Hepatocyte (in vitro differentiated cells): ENCODE data around the gene EFCAB9. TPM values are rescaled to one million over a fixed set of nuclear protein-coding genes. Genes with fewer than 3 reads are reported as not detected.

Source experiments
- DNase-seq: peaks from one replicate; pipeline ENCODE4 v3.0.0-alpha.2; 2016; ENCODE audit warnings: low spot score
- H2AFZ ChIP-seq: fragments of 200-600 bp; sonication (generic); 2 replicates; pipeline ENCODE4 v1.6.0; 2016; ENCODE audit warnings: antibody characterized with exemption, mild to moderate bottlenecking
- H3K27ac ChIP-seq: fragments of 200-600 bp; sonication (generic); 2 replicates; pipeline ENCODE4 v1.5.1; 2016; ENCODE audit warnings: mild to moderate bottlenecking
- H3K27me3 ChIP-seq: fragments of 200-600 bp; sonication (generic); 2 replicates; pipeline ENCODE4 v1.6.1; 2016
- H3K36me3 ChIP-seq: fragments of 200-600 bp; sonication (generic); replicated peaks from 2 replicates; pipeline ENCODE4 v1.5.1; 2016; ENCODE audit warnings: low read depth; ENCODE audit not compliant: insufficient read depth
- H3K4me1 ChIP-seq: fragments of 200-600 bp; sonication (generic); 2 replicates; pipeline ENCODE4 v1.5.1; 2016; ENCODE audit warnings: mild to moderate bottlenecking, moderate library complexity; ENCODE audit not compliant: insufficient read depth
- H3K4me2 ChIP-seq: fragments of 200-600 bp; sonication (generic); 2 replicates; pipeline ENCODE4 v1.6.0; 2016
- H3K4me3 ChIP-seq: fragments of 200-600 bp; sonication (generic); 2 replicates; pipeline ENCODE4 v1.5.1; 2016; ENCODE audit warnings: mild to moderate bottlenecking
- H3K79me2 ChIP-seq: fragments of 200-600 bp; sonication (generic); 2 replicates; pipeline ENCODE4 v1.6.0; 2017; ENCODE audit warnings: mild to moderate bottlenecking
- H3K9me2 ChIP-seq: fragments of 200-600 bp; sonication (generic); replicated peaks from 2 replicates; pipeline ENCODE4 v1.6.0; 2017; ENCODE audit warnings: mild to moderate bottlenecking; ENCODE audit not compliant: insufficient read depth
- H3K9me3 ChIP-seq: fragments of 200-600 bp; sonication (generic); 2 replicates; pipeline ENCODE4 v1.5.1; 2016; ENCODE audit warnings: low read depth, mild to moderate bottlenecking
- H4K20me1 ChIP-seq: fragments of 200-600 bp; sonication (generic); 2 replicates; pipeline ENCODE4 v1.6.0; 2016; ENCODE audit warnings: mild to moderate bottlenecking; ENCODE audit not compliant: insufficient read depth, poor library complexity, severe bottlenecking
- EZH2 ChIP-seq: fragments of 200-600 bp; sonication (generic); IDR thresholded peaks from 2 replicates; pipeline ENCODE4 v1.6.1; 2016; ENCODE audit warnings: antibody characterized with exemption, mild to moderate bottlenecking, borderline replicate concordance
- EZH2phosphoT487 ChIP-seq: fragments of 200-600 bp; sonication (generic); IDR thresholded peaks from one replicate; pipeline ENCODE4 v1.6.1; 2018; ENCODE audit warnings: antibody characterized with exemption, mild to moderate bottlenecking, low read depth, moderate library complexity; ENCODE audit not compliant: unreplicated experiment, severe bottlenecking
- WGBS: methylation state at CpG from one replicate; pipeline ENCODE4 v1.1.6; 2016; ENCODE audit warnings: low lambda C conversion rate; ENCODE audit errors: missing lambda C conversion rate; 5-methylcytosine and 5-hydroxymethylcytosine counted together
- polyA plus RNA-seq: library from polyadenylated mRNA; unstranded; fragments of >200 nt; fragmentation: Nextera tagmentation; extraction: Ambion mirVana; gene quantifications from 2 replicates; pipeline ENCODE4 v1.2.1, GENCODE V29; 2016
- total RNA-seq: library from RNA; depleted of rRNA; stranded (reverse); fragments of >200 nt; gene quantifications from 2 replicates; pipeline ENCODE4 v1.2.3, GENCODE V29; 2014
- TF ChIP-seq, protein P1 (sequence below): fragments of 200-600 bp; sonication (generic); IDR thresholded peaks from 2 replicates; pipeline ENCODE4 v1.5.1; 2016; ENCODE audit warnings: antibody characterized with exemption, mild to moderate bottlenecking; ENCODE audit not compliant: poor library complexity

The EFCAB9 gene
- total and polyA plus RNA-seq, 2 experiments from 2014 or later, result not detected

DNA sequence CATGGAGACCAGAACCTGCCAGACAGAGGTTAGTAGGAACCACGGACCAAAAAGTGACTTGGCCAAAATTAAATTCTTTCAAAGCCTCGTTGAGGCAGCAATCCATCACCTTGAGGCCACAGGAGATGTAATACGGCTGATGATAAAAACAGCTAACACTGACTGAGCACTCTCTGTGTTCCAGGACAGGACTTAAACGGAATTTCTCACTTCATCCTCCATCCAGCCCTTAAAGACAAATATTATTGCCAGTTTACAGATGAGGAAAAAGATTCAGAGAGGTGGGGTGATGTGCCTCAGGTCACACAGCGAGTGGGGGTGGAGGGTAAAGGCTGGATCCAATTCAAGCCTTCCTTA, 31.0 kb upstream of the EFCAB9 start:
- H3K4me1 ChIP-seq, result peaks cover 7% of the 10 kb centered on the region
- H3K9me3 ChIP-seq, result no peaks in the 10 kb centered on the region
- no peaks in the 10 kb centered on the region for H3K36me3 ChIP-seq
- DNase-seq, result no peak
- H3K4me2 ChIP-seq, result no peak overlapping the region
- TF ChIP-seq EZH2phosphoT487 (no peak), EZH2 (no peak)
- TF ChIP-seq, protein P1, sequence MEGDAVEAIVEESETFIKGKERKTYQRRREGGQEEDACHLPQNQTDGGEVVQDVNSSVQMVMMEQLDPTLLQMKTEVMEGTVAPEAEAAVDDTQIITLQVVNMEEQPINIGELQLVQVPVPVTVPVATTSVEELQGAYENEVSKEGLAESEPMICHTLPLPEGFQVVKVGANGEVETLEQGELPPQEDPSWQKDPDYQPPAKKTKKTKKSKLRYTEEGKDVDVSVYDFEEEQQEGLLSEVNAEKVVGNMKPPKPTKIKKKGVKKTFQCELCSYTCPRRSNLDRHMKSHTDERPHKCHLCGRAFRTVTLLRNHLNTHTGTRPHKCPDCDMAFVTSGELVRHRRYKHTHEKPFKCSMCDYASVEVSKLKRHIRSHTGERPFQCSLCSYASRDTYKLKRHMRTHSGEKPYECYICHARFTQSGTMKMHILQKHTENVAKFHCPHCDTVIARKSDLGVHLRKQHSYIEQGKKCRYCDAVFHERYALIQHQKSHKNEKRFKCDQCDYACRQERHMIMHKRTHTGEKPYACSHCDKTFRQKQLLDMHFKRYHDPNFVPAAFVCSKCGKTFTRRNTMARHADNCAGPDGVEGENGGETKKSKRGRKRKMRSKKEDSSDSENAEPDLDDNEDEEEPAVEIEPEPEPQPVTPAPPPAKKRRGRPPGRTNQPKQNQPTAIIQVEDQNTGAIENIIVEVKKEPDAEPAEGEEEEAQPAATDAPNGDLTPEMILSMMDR, result no peak
- H3K9me2 ChIP-seq, result no peaks in the 10 kb centered on the region
- H3K27ac ChIP-seq, result no peak overlapping the region
- H3K79me2 ChIP-seq, result peaks cover 3% of the 10 kb centered on the region
- 93% methylated on average over 5 of the region's 5 CpGs for WGBS
- no peaks in the 10 kb centered on the region for H4K20me1 ChIP-seq
- H3K27me3 ChIP-seq, result no peaks in the 10 kb centered on the region
- no peak overlapping the region for H2AFZ ChIP-seq
- H3K4me3 ChIP-seq, result no peak overlapping the region

DNA sequence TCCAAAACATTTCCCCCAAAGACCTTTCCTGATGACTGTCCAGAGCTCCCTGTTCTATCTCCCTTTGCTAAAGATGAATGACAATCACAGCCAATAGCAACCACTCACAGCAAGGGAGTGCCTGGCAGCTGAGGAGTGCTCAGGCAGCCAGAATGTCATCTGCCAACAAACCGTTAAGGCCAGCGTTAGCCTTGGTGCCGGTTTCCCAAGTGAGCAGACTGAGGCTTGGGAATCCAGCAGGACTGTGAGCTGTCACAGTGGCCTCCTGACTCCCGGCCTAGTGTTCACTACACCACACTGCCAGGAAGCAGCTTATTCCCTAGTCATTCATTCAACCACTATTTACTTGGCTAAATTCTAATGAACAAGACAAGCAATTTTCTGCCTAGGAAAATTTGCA, 30.6 kb upstream of the EFCAB9 start:
- Histone ChIP-seq H3K9me2 (no peaks in the 10 kb centered on the region), H3K36me3 (no peaks in the 10 kb centered on the region), H3K4me2 (no peak overlapping the region), H3K4me1 (peaks cover 11% of the 10 kb centered on the region), H3K27me3 (no peaks in the 10 kb centered on the region), H4K20me1 (no peaks in the 10 kb centered on the region), H3K79me2 (peaks cover 3% of the 10 kb centered on the region), H3K4me3 (no peak overlapping the region), H2AFZ (no peak overlapping the region), H3K27ac (no peak overlapping the region), H3K9me3 (no peaks in the 10 kb centered on the region)
- 75% methylated on average over 4 of the region's 4 CpGs for WGBS
- TF ChIP-seq EZH2phosphoT487 (no peak), EZH2 (no peak)
- TF ChIP-seq, protein P1, result no peak
- DNase-seq, result no peak

DNA sequence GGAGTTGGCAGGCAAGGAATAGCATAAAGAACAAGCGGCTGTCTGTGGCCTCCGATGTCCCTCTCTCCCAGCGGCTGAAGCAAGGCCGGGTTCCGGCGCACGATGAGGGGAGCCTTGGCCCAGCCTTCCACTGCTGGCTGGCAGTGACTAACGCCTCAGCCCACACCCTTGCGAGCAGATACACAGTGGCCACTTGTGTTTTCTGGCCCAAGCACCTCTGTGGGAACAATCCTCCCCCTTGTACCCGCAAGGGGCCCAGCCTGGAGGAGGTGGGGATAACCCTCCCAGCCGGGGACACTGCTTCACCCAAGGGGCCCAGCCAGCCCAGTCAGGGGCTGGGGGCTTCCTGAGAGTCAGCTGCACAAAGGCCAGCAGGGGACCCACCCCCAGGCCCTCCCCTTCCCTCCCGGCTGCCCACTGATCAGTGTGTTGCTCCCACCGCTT, 29.2 kb upstream of the EFCAB9 start:
- no peak overlapping the region for H3K4me2 ChIP-seq
- no peak overlapping the region for H2AFZ ChIP-seq
- H3K79me2 ChIP-seq, result peaks cover 3% of the 10 kb centered on the region
- no peak overlapping the region for H3K27ac ChIP-seq
- peaks cover 14% of the 10 kb centered on the region for H3K4me1 ChIP-seq
- TF ChIP-seq EZH2phosphoT487, result no peak
- TF ChIP-seq, protein P1, result no peak
- no peak for TF ChIP-seq EZH2
- H3K4me3 ChIP-seq, result no peak overlapping the region
- H3K9me3 ChIP-seq, result no peaks in the 10 kb centered on the region
- H3K36me3 ChIP-seq, result no peaks in the 10 kb centered on the region
- DNase-seq, result no peak
- H4K20me1 ChIP-seq, result no peaks in the 10 kb centered on the region
- no peaks in the 10 kb centered on the region for H3K9me2 ChIP-seq
- 91% methylated on average over 13 of the region's 13 CpGs for WGBS
- H3K27me3 ChIP-seq, result no peaks in the 10 kb centered on the region

DNA sequence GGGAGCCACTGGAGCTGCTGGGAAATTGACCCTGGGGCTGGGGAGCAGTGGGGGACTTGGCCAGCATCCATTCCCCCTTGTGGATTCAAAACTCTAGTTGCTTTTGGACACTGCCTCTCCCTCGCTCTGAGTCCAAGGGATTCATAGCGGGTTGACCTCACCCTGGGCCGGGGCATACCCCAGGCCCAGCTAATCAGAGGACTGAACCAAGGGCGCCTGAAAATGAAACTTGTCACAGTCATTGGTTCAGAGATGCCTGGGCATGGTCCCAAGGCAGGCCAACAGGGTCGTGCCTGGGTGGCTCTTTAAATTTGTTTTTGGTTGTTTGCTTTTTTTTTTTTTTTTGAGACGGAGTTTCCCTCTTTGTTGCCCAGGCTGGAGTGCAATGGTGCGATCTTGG, 28.5 kb upstream of the EFCAB9 start:
- no peak for DNase-seq
- H3K4me1 ChIP-seq, result peaks cover 14% of the 10 kb centered on the region
- H3K79me2 ChIP-seq, result peaks cover 3% of the 10 kb centered on the region
- TF ChIP-seq EZH2phosphoT487, result no peak
- no peak for TF ChIP-seq EZH2
- TF ChIP-seq, protein P1, result no peak
- no peak overlapping the region for H3K4me2 ChIP-seq
- no peaks in the 10 kb centered on the region for H3K9me2 ChIP-seq
- no peaks in the 10 kb centered on the region for H3K9me3 ChIP-seq
- H2AFZ ChIP-seq, result no peak overlapping the region
- no peaks in the 10 kb centered on the region for H3K36me3 ChIP-seq
- H4K20me1 ChIP-seq, result no peaks in the 10 kb centered on the region
- H3K27me3 ChIP-seq, result no peaks in the 10 kb centered on the region
- no peak overlapping the region for H3K4me3 ChIP-seq
- 92% methylated on average over 7 of the region's 7 CpGs for WGBS
- H3K27ac ChIP-seq, result no peak overlapping the region
